Keratinocyte (primary cell): ENCODE measurements around the gene CCDC80. TPM values are rescaled to one million over a fixed set of nuclear protein-coding genes. Genes with fewer than 3 reads are reported as not detected.

Source experiments
- DNase-seq: peaks from one replicate; pipeline ENCODE4 v3.0.0-alpha.2; 2011; ENCODE audit warnings: low read depth, missing footprints, low spot score
- FAIRE-seq: peaks from 2 replicates; lab custom pipeline; 2011; peaks lifted over from hg19 to GRCh38; lab: Jason Lieb, UNC
- H2AFZ ChIP-seq: 2 replicates; pipeline ENCODE4 v1.6.0; 2012; ENCODE audit warnings: low read length, control low read depth, inconsistent platforms; ENCODE audit not compliant: control insufficient read depth
- H3K27ac ChIP-seq: 2 replicates; pipeline ENCODE4 v1.5.1; 2011; ENCODE audit warnings: low read length; ENCODE audit not compliant: control insufficient read depth, insufficient read depth
- H3K27me3 ChIP-seq: 3 replicates; pipeline ENCODE4 v1.6.0; 2011; ENCODE audit warnings: low read length; ENCODE audit not compliant: control insufficient read depth, insufficient read depth; ENCODE audit errors: extremely low read depth
- H3K36me3 ChIP-seq, 2 experiments: 2 replicates in 1 of 2; 3 replicates in 1 of 2; pipeline ENCODE4 v1.5.1; 2011; ENCODE audit warnings: low read length in 2 of 2, mild to moderate bottlenecking in 1 of 2; ENCODE audit not compliant: control insufficient read depth in 2 of 2, insufficient read depth in 2 of 2; ENCODE audit errors: extremely low read depth in 1 of 2
- H3K4me1 ChIP-seq: 3 replicates; pipeline ENCODE4 v1.5.1; 2011; ENCODE audit warnings: low read length; ENCODE audit not compliant: control insufficient read depth, insufficient read depth; ENCODE audit errors: extremely low read depth
- H3K4me2 ChIP-seq: 3 replicates; pipeline ENCODE4 v1.6.0; 2011; ENCODE audit warnings: low read depth, low read length; ENCODE audit not compliant: control insufficient read depth, insufficient read depth; ENCODE audit errors: extremely low read depth
- H3K4me3 ChIP-seq, 3 experiments: fragments of 200-600 bp in 1 of 3; sonication (generic) in 1 of 3; 2 replicates in 2 of 3; 3 replicates in 1 of 3; pipeline ENCODE4 v1.5.1; 2011 to 2016; ENCODE audit warnings: low read length in 3 of 3, mild to moderate bottlenecking in 3 of 3, control low read depth in 2 of 3, inconsistent platforms in 1 of 3, low read depth in 1 of 3, mixed read lengths in 1 of 3, mixed run types in 1 of 3, moderate library complexity in 1 of 3; ENCODE audit not compliant: control insufficient read depth in 2 of 3, insufficient read depth in 2 of 3; ENCODE audit errors: extremely low read depth in 1 of 3
- H3K79me2 ChIP-seq: 2 replicates; pipeline ENCODE4 v1.6.0; 2012; ENCODE audit warnings: low read length; ENCODE audit not compliant: control insufficient read depth, insufficient read depth
- H3K9ac ChIP-seq: 3 replicates; pipeline ENCODE4 v1.6.0; 2011; ENCODE audit warnings: low read length; ENCODE audit not compliant: control insufficient read depth, insufficient read depth; ENCODE audit errors: extremely low read depth
- H3K9me1 ChIP-seq: 3 replicates; pipeline ENCODE4 v1.6.0; 2011; ENCODE audit warnings: low read length; ENCODE audit not compliant: control insufficient read depth, insufficient read depth; ENCODE audit errors: extremely low read depth
- H3K9me3 ChIP-seq: 2 replicates; pipeline ENCODE4 v1.5.1; 2012; ENCODE audit warnings: low read depth, low read length; ENCODE audit not compliant: control insufficient read depth
- H4K20me1 ChIP-seq: 3 replicates; pipeline ENCODE4 v1.6.0; 2011; ENCODE audit warnings: low read length; ENCODE audit not compliant: control insufficient read depth, insufficient read depth; ENCODE audit errors: extremely low read depth
- EZH2 ChIP-seq: IDR thresholded peaks from one replicate; pipeline ENCODE4 v1.6.1; 2012; ENCODE audit warnings: inconsistent platforms, mild to moderate bottlenecking, low read length, moderate library complexity
- dilution Hi-C: fragments of 300-500 bp; cut with MboI; formaldehyde crosslinking; loops from one replicate; pipeline ENCODE4 v1.7.0; 2020; ENCODE audit warnings: low sequenced_read_pairs; ENCODE audit not compliant: extremely low pct_ligation_motif_present
- polyA plus RNA-seq, 5 experiments: library from polyadenylated mRNA; depleted of rRNA in 3 of 5; stranded (reverse) in 3 of 5; stranded (forward) in 1 of 5; unstranded in 1 of 5; fragments of >200 nt; gene quantifications; 1 replicate in 1 of 5; 2 replicates in 3 of 5; 3 replicates in 1 of 5; pipeline versions ENCODE4 v1.2.1 to v1.2.3, GENCODE V29; 2011 to 2012; ENCODE audit warnings: missing spikeins in 2 of 5, low read depth in 1 of 5, low replicate concordance in 1 of 5
- TF ChIP-seq, protein P1 (sequence below), 3 experiments: IDR thresholded peaks in 1 of 3; conservative IDR thresholded peaks in 1 of 3; optimal IDR thresholded peaks in 1 of 3; 2 replicates in 2 of 3; 3 replicates in 1 of 3; pipeline versions ENCODE3 to v1.5.1; 2011; ENCODE audit warnings: low read length in 3 of 3, mild to moderate bottlenecking in 3 of 3, moderate library complexity in 2 of 3, control low read depth in 1 of 3, inconsistent platforms in 1 of 3; ENCODE audit not compliant: insufficient read depth in 2 of 3; ENCODE audit errors: extremely low read depth in 1 of 3

The CCDC80 gene
- polyA plus RNA-seq, 1 donor (not counting 4 experiments of a cell fraction or from before 2014, with no cell fraction given): 12.8 TPM

DNA sequence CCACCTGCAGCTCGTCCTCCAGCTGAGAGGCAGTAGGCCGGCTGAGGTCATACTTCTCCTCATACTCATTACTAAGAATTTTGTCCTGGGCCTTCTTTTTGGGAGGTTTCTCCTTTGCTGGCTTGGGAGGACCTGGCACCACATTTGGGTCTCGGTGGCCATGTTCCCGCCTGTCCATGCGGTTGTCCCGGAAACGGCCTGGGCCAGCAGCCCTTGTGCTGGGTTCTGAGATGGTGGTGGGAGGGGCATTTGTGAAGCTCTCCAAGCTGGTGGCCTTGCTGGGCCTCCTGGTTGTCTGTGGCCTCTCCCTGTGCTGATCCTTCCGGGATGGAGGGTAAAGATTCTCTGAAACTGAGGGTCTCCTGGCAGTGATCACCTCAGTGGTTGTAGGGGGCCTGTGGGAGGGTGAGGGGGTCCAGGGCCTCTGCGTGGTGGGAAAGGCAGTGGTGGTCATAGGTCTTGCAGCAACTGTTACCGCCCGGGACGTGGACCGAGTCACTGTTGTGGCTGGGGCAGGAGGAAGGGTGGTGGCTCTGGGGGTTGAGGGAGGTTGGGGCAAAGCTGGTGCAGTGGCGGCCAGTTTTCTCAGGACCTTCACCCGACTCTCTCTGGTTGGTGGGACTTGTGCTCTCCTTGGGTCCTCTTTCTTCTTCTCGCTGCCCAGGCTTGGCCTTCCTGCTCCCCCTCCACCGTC lies 2.5 kb downstream of the CCDC80 start:
- H3K4me3 ChIP-seq: no peak overlapping the region
- H3K36me3 ChIP-seq: no peaks in the 10 kb centered on the region
- no peaks in the 10 kb centered on the region for H3K27me3 ChIP-seq
- H3K79me2 ChIP-seq: no peaks in the 10 kb centered on the region
- H3K9ac ChIP-seq: no peak overlapping the region
- TF ChIP-seq EZH2: no peak
- TF ChIP-seq, protein P1, sequence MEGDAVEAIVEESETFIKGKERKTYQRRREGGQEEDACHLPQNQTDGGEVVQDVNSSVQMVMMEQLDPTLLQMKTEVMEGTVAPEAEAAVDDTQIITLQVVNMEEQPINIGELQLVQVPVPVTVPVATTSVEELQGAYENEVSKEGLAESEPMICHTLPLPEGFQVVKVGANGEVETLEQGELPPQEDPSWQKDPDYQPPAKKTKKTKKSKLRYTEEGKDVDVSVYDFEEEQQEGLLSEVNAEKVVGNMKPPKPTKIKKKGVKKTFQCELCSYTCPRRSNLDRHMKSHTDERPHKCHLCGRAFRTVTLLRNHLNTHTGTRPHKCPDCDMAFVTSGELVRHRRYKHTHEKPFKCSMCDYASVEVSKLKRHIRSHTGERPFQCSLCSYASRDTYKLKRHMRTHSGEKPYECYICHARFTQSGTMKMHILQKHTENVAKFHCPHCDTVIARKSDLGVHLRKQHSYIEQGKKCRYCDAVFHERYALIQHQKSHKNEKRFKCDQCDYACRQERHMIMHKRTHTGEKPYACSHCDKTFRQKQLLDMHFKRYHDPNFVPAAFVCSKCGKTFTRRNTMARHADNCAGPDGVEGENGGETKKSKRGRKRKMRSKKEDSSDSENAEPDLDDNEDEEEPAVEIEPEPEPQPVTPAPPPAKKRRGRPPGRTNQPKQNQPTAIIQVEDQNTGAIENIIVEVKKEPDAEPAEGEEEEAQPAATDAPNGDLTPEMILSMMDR (optimal IDR thresholded peaks at IDR 0.05 in 1 of 3, IDR thresholded peaks at IDR 0.05 in 1 of 3, conservative IDR thresholded peaks at IDR 0.05 in 1 of 3; ENCODE audit: extremely low read depth in 1 of 3, insufficient read depth in 2 of 3, low read length in 3 of 3): no peak
- dilution Hi-C loops: no loop called here
- no peak for FAIRE-seq
- H3K4me1 ChIP-seq: peaks cover 30% of the 10 kb centered on the region
- H4K20me1 ChIP-seq: no peaks in the 10 kb centered on the region
- no peak overlapping the region for H3K4me2 ChIP-seq
- DNase-seq: no peak
- H3K27ac ChIP-seq: no peak overlapping the region
- H3K9me1 ChIP-seq: no peaks in the 10 kb centered on the region
- no peaks in the 10 kb centered on the region for H3K9me3 ChIP-seq
- H2AFZ ChIP-seq: no peak overlapping the region

DNA sequence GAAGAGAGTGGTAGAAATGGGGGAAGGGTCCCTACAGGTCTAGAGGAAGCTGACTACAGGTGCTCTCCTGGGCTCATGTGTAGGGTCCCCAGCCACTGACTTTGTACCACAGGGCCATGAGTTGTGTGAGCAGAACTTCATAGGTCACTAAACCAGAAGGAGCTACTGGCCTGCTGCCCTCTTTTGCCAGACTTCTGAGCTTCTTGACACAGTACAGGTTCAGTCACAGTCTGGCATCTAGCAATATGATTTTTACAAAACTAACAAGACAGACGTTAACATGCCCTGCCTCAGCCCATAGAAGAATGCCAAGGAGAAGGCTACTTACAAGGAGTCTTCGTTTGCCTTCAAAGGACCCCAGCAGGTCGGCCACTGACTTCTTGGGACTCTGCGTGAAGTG lies 3.2 kb downstream of the CCDC80 start:
- peaks cover 28% of the 10 kb centered on the region for H3K4me1 ChIP-seq
- FAIRE-seq (no peak), DNase-seq (no peak)

More for the DNA sequence above, 3.2 kb downstream of the CCDC80 start:
- Histone ChIP-seq H3K79me2 (no peaks in the 10 kb centered on the region), H3K27me3 (no peaks in the 10 kb centered on the region), H2AFZ (no peak overlapping the region), H3K9me1 (no peaks in the 10 kb centered on the region), H3K4me2 (no peak overlapping the region), H3K27ac (no peak overlapping the region), H3K9me3 (no peaks in the 10 kb centered on the region), H3K4me3 (no peak overlapping the region), H3K36me3 (no peaks in the 10 kb centered on the region), H4K20me1 (no peaks in the 10 kb centered on the region), H3K9ac (no peak overlapping the region)
- TF ChIP-seq EZH2: no peak
- TF ChIP-seq, protein P1 (optimal IDR thresholded peaks at IDR 0.05 in 1 of 3, IDR thresholded peaks at IDR 0.05 in 1 of 3, conservative IDR thresholded peaks at IDR 0.05 in 1 of 3; ENCODE audit: extremely low read depth in 1 of 3, insufficient read depth in 2 of 3, low read length in 3 of 3): no peak
- dilution Hi-C loops: no loop called here
